GM23338 (cell line): Measurements from ENCODE around the gene CHCHD5.

Experiments used
- EZH2 ChIP-seq: fragments of 200-600 bp; sonication (generic); IDR thresholded peaks from one replicate; pipeline ENCODE4 v1.8.0; 2017; ENCODE audit warnings: antibody characterized with exemption, mild to moderate bottlenecking, low read depth; ENCODE audit not compliant: unreplicated experiment
- EZH2phosphoT487 ChIP-seq: fragments of 200-600 bp; sonication (generic); IDR thresholded peaks from one replicate; pipeline ENCODE4 v1.8.1; 2018; ENCODE audit warnings: antibody characterized with exemption; ENCODE audit not compliant: unreplicated experiment
- JUNB ChIP-seq: IDR thresholded peaks from one replicate; pipeline ENCODE4 v1.6.1; 2016; ENCODE audit warnings: antibody characterized with exemption; ENCODE audit not compliant: unreplicated experiment
- POLR2AphosphoS5 ChIP-seq: IDR thresholded peaks from 2 replicates; pipeline ENCODE4 v1.6.1; 2016; ENCODE audit warnings: antibody characterized with exemption, low read depth
- REST ChIP-seq: IDR thresholded peaks from one replicate; pipeline ENCODE4 v1.6.1; 2018; ENCODE audit warnings: antibody characterized with exemption; ENCODE audit not compliant: unreplicated experiment
- ZNF114 ChIP-seq: fragments of 250-450 bp; sonication (Bioruptor Pico); IDR thresholded peaks from 2 replicates; pipeline ENCODE4 v1.5.0; 2020; ENCODE audit warnings: mild to moderate bottlenecking, moderate library complexity
- TF ChIP-seq, protein P1 (sequence below), 2 experiments: fragments of 200-600 bp in 1 of 2; sonication (generic) in 1 of 2; conservative IDR thresholded peaks; 2 replicates each; pipeline versions ENCODE4 v1.5.1 to v1.6.1; 2016 to 2017; ENCODE audit warnings: antibody characterized with exemption in 2 of 2, low read depth in 2 of 2, mild to moderate bottlenecking in 2 of 2, moderate library complexity in 1 of 2
- TF ChIP-seq, protein P2 (sequence below): IDR thresholded peaks from 2 replicates; pipeline ENCODE4 v1.6.1; 2016; ENCODE audit warnings: antibody characterized with exemption

DNA sequence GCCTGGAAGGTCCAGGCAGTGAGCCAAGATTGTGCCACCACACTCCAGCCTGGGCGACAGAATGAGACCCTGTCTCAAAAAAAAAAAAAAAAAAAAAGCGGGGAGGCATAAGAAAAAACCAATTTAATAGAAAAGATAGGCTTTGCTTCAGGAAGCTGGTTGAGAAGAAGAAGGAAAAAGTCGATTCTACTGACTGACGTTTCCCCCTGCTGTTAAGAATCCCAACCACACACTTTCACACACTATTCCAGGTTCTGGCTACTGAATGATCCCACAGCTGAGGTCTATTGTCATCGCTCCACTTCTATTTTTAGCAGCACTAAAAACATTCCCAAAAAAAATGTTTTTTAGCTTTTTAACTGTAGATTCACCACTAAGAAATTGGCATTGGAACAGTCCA, 6.7 kb upstream of the CHCHD5 start:
- no peak for TF ChIP-seq EZH2
- TF ChIP-seq, protein P1, sequence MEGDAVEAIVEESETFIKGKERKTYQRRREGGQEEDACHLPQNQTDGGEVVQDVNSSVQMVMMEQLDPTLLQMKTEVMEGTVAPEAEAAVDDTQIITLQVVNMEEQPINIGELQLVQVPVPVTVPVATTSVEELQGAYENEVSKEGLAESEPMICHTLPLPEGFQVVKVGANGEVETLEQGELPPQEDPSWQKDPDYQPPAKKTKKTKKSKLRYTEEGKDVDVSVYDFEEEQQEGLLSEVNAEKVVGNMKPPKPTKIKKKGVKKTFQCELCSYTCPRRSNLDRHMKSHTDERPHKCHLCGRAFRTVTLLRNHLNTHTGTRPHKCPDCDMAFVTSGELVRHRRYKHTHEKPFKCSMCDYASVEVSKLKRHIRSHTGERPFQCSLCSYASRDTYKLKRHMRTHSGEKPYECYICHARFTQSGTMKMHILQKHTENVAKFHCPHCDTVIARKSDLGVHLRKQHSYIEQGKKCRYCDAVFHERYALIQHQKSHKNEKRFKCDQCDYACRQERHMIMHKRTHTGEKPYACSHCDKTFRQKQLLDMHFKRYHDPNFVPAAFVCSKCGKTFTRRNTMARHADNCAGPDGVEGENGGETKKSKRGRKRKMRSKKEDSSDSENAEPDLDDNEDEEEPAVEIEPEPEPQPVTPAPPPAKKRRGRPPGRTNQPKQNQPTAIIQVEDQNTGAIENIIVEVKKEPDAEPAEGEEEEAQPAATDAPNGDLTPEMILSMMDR (conservative IDR thresholded peaks at IDR 0.05; ENCODE audit: low read depth in 2 of 2): peak; percentile 26 to 28; a peak in 3 of 4 replicates
- no peak for TF ChIP-seq POLR2AphosphoS5
- TF ChIP-seq REST: no peak
- TF ChIP-seq, protein P2, sequence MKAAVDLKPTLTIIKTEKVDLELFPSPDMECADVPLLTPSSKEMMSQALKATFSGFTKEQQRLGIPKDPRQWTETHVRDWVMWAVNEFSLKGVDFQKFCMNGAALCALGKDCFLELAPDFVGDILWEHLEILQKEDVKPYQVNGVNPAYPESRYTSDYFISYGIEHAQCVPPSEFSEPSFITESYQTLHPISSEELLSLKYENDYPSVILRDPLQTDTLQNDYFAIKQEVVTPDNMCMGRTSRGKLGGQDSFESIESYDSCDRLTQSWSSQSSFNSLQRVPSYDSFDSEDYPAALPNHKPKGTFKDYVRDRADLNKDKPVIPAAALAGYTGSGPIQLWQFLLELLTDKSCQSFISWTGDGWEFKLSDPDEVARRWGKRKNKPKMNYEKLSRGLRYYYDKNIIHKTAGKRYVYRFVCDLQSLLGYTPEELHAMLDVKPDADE: no peak
- no peak for TF ChIP-seq JUNB
- no peak for TF ChIP-seq EZH2phosphoT487
- TF ChIP-seq ZNF114 (CRISPR knock-in tag): no peak
